ENCODE results near the gene RAD18.

RAD18 gene

DNA sequence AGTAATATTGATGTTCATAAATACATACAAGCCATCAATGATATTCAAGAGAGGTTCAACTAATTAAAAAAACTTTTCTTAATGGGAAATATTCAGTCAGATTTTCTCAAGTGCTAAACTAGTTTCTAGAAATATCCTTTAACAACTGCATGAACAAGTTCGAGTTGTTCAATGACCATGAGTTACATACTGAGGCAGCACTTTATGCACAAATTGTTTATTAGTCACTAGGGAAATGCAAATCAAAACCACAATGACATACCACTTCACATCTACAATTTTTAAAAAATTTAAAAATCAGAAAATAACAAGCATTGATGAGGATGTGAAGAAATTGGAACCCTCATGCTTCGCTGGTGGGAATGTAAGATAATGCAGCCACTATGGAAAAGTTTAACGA is 62.4 kb downstream of the RAD18 start:
- no peak for DNase-seq (ENCODE audit: low read depth, low spot score)

DNA sequence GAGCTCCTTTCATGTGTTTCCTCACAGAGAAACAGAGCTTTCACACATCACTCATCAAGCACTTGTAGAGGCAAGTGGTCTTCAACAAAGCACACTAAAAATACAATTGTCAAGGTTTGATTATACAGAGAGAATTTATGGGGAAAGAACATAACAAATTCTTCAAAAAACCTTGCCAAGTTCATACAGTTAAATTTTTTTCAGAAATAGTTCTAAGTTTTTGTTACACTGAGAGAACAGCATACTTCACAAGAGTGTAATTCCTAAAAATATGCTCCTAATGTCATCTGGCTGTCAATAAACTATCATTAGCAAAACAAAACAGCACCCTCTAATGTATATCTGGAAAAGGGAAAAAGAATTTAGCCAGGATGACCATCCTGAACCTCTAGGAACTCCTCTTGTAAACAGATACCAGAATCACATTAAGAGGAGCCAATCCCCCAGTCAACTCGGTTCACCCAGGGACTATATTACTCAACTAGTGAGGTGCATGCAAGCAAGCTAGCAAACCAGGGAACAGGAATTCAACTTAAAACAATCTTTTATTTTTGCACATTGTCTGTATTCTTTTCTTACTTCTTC is 63.3 kb downstream of the RAD18 start:
- DNase-seq (ENCODE audit: low read depth, low spot score) = no peak

DNA sequence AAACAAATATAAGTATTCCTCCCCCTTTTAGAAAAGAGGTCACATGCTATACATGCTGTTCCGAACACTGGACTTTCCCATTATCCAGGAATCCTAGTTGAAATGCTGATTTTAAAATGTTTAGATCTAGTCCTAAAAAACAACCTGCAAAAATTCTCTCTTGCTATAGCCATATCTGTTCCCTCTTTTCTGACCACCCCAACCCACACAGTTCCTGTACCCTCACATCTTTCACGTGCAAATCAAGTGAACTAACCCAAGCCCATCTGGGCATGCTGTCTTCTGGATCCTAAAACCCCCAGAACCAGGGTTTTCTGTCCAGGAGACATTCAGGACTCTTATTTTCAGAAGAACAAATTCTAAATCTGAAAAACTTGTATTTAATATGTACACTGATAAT is 67.4 kb downstream of the RAD18 start:
- no peak for DNase-seq (ENCODE audit: low read depth, low spot score)

DNA sequence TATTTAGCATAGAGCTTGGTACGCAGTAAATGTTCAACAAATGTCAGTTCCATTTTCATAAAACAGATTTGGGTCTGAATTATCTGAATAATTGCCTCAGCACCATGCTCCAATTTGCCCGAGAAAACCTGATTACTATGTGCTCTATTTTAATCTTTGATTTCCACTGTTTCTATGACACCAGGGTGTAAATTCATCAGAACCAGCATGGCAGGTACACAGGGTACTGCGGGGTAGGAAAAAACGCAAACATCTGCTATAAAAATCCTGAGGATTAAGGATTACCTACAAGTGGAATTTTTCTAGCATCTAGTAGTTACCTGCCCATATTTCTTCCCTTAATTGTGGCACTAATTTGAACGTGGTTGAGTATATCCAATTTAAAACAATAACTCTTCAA is 70.3 kb downstream of the RAD18 start:
- no peak for DNase-seq (ENCODE audit: low read depth, low spot score)

DNA sequence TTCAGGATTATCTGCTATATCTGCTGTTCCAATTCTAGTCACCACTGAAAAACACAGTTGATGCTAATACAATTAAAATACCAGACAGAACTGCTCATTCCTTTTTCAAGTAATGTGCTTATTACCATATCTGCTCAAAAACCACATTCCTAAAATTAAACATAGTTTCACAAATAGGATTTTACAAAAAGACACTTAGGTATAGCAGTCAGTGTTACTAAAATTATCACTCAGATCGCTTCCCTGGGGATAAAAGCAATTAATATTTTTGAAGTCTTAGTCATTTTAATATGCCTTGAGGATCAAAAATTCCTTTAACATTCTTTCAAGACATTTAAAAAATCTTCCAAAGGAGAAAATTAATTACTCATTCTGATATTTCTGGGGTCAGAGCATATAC is 71.5 kb downstream of the RAD18 start:
- DNase-seq (ENCODE audit: low read depth, low spot score) = no peak

DNA sequence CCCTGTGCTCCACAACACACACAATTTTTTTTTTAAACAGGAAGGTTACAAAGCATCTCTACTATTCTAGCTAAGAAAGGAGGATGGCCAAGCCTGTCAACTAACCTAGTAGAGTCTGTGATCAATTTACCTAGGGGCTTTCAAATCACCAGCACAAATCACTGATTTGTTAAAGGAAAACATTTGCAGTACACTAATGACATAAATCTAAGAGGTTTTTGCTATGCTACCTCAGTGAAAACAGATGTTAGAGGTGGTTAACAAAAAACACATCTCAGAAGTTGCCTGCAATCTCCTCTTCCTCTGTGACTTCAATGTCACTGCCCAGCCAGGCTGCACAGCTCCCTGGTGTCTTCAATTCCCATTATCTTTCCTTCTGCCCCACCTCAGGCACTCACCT is 72.0 kb downstream of the RAD18 start:
- no peak for DNase-seq (ENCODE audit: low read depth, low spot score)

DNA sequence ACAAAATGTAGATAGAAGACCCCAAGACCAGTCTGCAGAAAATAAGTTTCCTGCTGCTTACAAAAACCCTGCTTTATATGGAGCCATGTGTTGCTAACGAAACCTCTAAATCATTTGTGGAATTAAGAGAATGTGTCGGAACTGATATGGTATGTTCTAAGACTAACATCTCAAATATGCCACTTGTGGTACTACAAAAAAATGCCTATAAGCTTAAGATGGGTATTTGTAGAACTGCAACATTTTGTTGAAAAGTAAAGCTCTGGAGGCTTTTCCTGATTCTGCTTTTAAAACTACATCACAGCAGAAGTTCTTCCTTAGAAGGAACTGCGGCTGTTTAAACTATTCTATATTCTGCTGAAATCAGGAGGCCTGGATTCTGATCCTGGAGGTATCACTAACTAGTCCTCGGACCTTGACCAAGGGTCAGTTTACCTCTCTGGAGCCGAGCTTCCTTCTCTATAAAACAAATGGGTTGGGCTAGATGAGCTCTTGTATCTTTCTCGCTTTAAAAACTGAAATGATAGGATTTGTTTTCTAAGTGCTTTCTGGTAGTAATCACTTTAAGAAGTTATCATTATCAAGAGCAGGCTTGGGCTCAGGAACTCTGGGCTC is 74.9 kb downstream of the RAD18 start:
- DNase-seq (ENCODE audit: low read depth, low spot score) = no peak

DNA sequence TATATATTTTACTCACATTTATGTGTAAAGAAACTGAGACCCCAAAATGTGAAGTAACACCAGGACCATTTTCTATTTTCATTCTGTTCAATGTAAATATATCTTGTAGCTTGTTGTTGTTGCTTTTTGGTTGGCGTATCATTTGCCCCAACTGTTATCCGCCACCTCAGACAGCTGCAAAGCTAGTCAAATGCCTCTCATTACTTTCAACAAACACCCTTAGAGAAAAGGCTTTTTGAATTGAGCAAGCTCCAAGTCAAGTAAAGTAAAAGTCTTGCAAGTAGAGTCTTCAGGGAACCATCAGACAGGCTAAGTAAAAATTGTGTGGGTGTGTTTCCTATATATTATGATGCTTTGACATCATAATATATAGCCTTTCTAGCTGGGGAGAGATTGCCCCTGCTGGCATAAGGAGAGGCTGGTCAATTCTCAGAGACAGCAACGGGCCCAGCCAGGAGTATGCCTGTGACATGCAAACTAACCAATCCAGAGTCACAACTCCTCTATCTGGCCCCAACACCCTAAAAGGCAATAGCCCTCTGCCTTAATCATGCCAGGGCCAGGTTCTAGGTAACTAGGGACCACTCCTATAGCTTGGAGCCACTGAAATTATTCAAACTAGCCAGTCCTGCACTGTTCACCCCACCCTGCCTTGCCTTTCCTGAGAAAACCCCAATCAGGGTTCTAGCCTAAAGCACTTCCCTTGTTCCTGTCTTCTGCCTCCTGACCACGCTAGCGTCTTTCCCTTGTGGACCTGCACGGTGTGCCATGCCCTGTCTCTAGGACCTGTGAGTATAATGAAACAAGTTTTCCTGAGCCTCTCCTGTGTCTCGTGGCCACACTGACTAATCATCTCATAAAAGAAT is 75.6 kb downstream of the RAD18 start:
- DNase-seq (ENCODE audit: low read depth, low spot score) = no peak

DNA sequence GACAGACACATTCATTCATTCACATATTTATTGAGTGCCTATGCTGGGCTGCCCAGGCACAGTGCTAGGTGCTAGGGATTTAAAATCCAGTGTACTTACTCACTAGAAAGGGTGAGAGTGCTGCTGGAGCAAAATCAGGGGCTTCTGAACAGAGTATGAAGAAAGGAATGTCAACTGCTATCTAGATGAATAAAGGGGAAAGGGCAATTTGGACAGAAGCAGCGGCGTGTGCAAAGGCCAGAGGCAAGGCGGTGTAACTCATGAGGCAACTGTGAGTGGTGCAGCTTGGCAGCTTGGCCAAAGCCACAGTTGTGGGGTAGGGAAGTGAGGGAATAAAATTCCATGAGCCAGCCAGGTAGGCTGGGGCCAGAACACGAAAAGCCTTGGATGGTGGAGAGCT is 76.7 kb downstream of the RAD18 start:
- DNase-seq (ENCODE audit: low read depth, low spot score) = no peak

DNA sequence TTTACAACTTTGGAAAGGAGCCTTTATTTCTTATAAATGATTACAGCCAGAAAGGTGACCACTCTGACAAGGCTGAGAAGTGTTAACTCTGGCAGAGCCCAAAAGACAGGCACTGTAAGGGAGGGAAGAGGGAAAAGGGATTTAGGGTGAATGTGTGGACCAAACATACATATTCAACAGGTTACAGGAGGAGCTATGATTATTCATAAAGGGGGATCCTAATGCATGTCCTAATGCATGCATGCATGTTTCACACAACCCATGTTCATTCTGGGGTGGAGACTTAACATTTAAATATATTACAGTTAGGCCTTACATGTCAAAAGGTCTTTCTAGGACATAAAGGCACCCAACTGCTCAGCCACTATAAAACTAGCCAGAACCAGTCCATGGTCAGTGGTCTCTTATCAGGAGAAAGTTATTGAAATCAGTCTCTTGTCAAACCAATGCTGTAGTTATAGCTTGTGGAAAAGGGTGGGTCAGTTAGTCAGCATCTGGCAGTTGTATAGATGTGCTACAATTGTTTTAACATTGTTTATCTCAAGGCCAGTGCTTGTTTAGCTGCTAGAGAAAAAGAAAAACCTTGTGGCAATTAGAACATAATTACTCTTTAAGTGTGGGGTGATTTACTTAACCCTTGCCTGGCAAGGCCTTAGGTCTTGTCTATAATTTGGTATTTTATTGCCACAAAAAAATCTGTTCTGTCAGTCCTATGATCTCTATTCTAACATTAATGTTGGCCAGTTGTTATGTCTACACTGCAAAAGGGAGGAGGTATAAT is 77.5 kb downstream of the RAD18 start:
- DNase-seq (ENCODE audit: low read depth, low spot score) = no peak

DNA sequence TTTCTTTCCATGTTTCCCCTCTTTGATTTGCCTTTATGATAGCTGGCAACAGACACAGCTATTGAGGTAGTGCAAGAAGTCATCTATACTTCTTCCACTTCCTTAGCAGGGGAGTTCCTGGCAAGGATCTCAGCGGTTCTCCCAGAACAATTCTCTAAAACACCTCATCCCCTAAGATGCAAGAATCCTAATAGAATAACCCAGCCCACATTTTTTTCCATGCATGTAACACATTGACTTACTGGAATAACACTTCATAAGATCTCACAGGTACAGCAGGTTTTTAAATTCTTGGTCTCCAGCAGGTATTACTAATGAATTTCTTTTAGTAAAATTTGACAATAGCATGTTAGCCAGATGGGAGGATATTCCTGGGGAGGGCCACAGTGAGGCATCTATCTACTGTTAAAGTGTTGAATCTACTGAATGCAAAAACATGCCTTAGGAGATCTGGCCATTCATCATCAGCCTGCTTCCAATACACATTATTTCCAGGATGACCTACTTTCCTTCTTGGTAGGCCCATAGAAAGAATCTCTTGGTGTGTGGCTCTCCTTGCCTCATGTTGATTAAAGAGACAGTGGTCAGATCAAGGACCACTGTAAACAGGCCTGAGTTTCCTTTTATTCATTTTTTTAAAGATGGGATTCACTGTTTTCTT is 78.5 kb downstream of the RAD18 start:
- no peak for DNase-seq (ENCODE audit: low read depth, low spot score)

DNA sequence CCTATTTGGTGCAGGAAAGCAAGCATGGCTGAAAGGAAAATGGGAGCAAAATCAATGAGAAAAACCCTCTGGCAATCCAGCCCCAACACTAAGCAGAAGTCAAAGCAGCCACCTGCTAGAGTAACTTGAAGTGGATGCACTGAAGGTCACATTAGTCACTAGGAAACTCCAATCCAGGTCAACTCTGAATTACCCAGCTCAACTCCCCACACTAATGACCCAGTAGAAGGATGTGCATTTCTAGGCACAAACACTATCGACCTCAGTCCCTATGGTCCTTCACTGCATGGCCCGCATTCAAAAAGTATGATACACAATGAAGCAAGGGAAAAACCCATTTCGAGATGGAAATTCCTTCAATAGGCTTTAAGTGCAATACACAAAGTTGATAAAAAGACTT is 80.6 kb downstream of the RAD18 start:
- DNase-seq (ENCODE audit: low read depth, low spot score) = no peak

DNA sequence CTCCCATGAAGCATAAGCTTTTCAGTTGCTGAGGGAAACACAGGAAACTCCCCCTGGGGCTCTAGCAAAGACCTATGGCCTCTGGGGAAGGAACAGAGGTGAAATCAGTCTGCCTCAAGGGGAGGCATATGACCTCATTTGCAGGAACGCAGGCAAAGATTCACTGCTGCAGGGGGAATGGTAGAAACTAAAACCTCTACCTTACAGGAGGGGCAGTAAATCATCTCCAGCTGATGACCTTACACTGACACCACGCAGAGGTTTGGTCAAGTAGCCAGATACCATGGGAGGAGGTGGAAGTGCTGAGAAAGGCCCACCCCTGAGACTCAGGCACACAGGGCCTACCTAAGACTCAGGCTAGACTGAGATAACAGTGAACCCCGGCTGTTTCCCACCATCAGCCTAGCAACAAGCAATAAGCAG is 81.1 kb downstream of the RAD18 start:
- DNase-seq (ENCODE audit: low read depth, low spot score) = no peak

DNA sequence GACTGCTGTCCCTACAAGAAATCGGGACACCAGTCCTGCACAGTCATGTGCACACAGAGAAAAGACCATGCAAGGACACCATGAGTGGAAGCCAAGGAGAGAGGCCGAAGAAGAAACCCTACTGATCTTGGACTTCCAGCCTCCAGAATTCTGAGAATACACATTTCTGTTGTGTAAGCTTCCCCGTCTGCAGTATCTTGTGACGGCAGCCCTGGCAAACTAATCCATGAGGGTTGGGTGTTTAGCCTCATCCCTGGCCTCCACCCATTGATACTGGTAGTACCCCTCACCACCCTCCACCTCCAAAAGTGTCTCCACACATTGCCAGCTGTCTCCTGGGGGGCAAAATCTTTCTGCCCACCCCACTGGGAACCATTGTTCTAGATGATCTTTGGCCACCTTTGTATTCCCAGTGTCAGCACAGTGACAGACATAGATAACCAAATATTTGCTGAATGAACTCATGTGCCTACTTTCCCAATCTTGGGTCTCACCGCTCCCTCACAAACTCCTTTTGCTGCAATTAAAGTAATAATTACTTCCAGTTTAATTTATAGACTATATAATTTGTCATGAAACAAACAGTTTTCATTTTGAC is 83.8 kb downstream of the RAD18 start:
- DNase-seq (ENCODE audit: low read depth, low spot score) = no peak

DNA sequence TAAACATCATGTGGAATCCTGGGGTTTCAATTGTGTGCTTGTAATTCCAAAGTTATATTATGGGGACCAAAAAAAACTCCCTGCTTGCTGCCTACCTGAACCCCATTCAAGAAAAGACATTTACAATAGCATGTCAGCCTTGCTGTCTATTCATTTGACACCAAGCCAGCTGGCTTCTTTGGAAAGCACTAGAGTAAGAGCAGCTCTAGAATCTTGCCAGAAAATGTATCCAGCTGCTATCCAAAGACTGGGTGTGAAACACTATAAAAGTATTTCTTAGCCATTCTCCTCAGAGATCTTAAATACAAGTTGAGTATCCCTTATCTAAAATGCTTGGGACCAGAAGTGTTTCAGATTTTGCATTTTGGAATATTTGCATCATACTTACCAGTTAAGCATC is 87.4 kb downstream of the RAD18 start:
- no peak for DNase-seq (ENCODE audit: low read depth, low spot score)

DNA sequence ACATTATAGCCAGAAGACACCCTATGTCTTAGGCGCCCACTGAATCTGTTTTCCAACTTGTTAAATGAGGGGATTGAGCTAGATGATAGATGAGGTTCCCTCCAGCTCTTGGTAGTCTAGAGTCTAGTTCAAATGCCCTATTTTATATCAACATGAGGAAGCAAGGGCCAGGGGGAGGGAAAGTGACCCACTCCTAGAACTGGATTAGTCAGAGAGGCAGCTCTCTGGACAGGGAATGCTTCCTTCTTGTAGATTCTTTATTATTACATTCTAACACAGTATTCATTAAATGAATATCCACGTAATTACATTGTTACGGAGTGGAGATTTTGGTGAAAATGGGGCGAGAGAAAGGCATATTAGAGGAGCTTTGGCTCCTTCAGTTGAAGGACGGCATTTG is 89.5 kb downstream of the RAD18 start:
- DNase-seq (ENCODE audit: low read depth, low spot score) = no peak

DNA sequence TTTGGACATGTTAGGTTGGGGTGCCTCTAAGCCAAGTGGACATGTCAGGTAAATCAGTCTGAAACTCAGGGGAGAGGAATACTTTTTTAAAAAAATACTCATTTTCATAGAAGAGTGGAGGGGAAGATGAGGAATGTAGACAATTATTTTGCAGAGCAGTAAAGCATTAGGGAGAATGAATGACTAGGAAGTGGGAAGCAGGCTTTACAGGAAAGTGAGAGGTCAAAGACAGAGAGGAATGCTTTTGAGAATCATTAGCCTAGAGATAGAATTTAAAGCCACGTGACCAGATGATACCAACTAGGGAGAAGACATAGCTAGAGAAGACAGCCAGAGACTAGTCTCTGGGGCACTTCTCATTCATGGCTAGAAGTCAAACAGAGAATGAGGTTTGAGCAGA is 91.0 kb downstream of the RAD18 start:
- no peak for DNase-seq (ENCODE audit: low read depth, low spot score)

DNA sequence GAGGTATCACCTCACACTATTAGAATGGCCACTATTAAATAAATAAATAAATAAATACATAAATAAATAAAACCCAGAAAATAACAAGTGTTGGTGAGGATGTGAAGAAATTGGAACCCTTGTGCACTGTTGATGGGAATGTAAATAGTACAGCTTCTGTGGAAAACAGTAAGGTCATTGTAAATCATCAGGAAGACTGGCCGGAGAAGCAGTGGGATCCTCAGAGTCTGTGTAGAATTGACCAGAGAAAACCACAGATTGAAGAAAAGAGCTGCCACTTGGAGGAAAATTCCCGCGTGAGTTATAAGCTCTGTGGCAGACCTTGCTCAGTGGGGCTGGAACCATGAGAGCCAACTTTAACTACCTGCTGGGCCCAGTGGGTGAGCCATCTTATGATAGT is 92.0 kb downstream of the RAD18 start:
- DNase-seq (ENCODE audit: low read depth, low spot score) = no peak

DNA sequence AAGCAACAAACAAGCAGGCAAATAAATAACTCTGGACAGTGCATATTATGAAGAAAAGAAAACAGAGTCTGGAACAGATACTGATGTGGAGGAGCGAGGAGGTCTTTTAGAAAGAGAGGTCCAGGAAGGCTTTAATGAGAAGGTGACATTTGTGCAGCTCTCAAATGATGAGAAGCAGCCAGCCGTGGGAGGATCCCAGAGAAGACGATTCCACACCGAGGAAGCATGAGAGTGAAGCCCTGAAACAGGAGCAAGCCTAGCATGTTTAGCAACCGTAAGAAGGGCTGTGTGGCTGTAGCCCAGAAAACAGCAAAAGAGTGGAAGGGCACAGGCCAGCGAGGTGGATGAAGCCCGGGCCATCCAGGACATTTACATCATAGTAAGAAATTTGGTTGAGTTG is 93.1 kb downstream of the RAD18 start:
- no peak for DNase-seq (ENCODE audit: low read depth, low spot score)

DNA sequence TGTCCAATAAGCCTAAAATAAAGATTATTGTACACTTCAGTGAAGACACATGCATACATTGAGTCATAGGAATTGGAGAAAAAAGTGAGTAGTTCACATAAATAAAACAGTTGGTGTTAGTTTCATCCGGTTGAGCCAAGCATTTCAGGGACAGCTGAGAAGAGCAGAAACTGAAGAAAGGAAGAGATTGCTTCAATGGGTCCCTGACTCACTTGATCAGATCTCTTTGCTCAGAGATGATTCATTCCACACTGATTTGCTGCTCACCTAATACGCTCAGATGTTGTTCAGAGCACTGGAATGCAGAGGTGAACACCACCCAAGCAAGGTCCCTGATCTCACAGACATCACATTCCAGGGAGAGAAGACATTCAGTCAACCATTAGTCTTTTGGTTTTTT is 93.7 kb downstream of the RAD18 start:
- no peak for DNase-seq (ENCODE audit: low read depth, low spot score)

DNA sequence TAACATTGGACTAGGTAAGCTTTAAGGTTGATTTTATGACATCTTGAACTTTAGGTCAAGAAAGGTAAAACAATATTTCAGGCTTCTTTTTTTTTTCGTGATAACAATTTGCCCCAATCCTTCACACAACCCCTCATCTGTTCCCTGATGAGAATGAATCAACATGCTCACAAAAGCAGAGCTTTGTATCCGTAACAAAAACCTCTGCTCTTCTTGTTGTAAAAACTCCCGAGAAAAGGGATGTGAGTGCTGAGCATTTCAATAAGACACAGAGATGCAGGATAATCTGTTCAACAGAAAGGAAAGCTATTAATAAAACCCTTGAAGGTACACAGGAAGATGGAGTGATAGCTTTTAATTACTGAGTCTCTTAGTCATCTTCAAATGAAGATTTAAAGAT is 94.3 kb downstream of the RAD18 start:
- DNase-seq (ENCODE audit: low read depth, low spot score) = no peak

Data from smooth muscle cell of the brain vasculature (primary cell).